DND-41 (cell line): ENCODE results near the gene TMEM38B.
"Not testable (repeated sequence)": the region's sequence is repeated elsewhere in the genome, so short reads cannot be mapped to it uniquely, and the experiment has no call there.

Experiments used
- ATAC-seq: fragments of 200-7000 bp; cut with Tn5 transposase; 3 replicates; pipeline ENCODE4 v1.9.1; 2021; ENCODE audit warnings: low read depth; ENCODE audit not compliant: insufficient read depth
- DNase-seq: peaks from one replicate; pipeline ENCODE4 v3.0.0-alpha.2; 2020
- H2AFZ ChIP-seq: 2 replicates; pipeline ENCODE4 v1.6.0; 2012; ENCODE audit warnings: low read depth, low read length
- H3K27ac ChIP-seq: 2 replicates; pipeline ENCODE4 v1.5.1; 2012; ENCODE audit warnings: low read length, inconsistent platforms
- H3K27me3 ChIP-seq: fragments of 200-600 bp; sonication (generic); 2 replicates; pipeline ENCODE4 v1.6.0; 2012; ENCODE audit warnings: low read length, mild to moderate bottlenecking, inconsistent platforms; ENCODE audit not compliant: insufficient read depth, poor library complexity
- H3K36me3 ChIP-seq: 2 replicates; pipeline ENCODE4 v1.5.1; 2012; ENCODE audit warnings: low read length, inconsistent platforms; ENCODE audit not compliant: insufficient read depth
- H3K4me1 ChIP-seq: 2 replicates; pipeline ENCODE4 v1.5.1; 2012; ENCODE audit warnings: mild to moderate bottlenecking, low read length; ENCODE audit not compliant: insufficient read depth
- H3K4me2 ChIP-seq: 2 replicates; pipeline ENCODE4 v1.6.0; 2012; ENCODE audit warnings: mild to moderate bottlenecking, moderate library complexity, low read length, inconsistent platforms; ENCODE audit not compliant: insufficient read depth
- H3K4me3 ChIP-seq, 2 experiments: fragments of 200-600 bp in 1 of 2; shearing (Covaris generic) in 1 of 2; 2 replicates each; pipeline ENCODE4 v1.5.1; 2012 to 2016; ENCODE audit warnings: inconsistent platforms in 2 of 2, low read length in 2 of 2, mild to moderate bottlenecking in 2 of 2, low read depth in 1 of 2, moderate library complexity in 1 of 2
- H3K79me2 ChIP-seq: 2 replicates; pipeline ENCODE4 v1.6.0; 2012; ENCODE audit warnings: low read length, inconsistent platforms; ENCODE audit not compliant: insufficient read depth
- H3K9ac ChIP-seq: 2 replicates; pipeline ENCODE4 v1.6.0; 2012; ENCODE audit warnings: low read depth, mild to moderate bottlenecking, inconsistent platforms, low read length, moderate library complexity
- H3K9me3 ChIP-seq: 2 replicates; pipeline ENCODE4 v1.5.1; 2012; ENCODE audit warnings: low read length, moderate library complexity, mild to moderate bottlenecking, inconsistent platforms; ENCODE audit not compliant: insufficient read depth, severe bottlenecking
- H4K20me1 ChIP-seq: 2 replicates; pipeline ENCODE4 v1.6.0; 2012; ENCODE audit warnings: low read length; ENCODE audit not compliant: insufficient read depth
- CTCF ChIP-seq: IDR thresholded peaks from 2 replicates; pipeline ENCODE4 v1.5.1; 2012; ENCODE audit warnings: borderline replicate concordance, low read length, moderate library complexity, mild to moderate bottlenecking; ENCODE audit not compliant: poor library complexity, severe bottlenecking; ENCODE audit errors: extremely low read depth
- EZH2 ChIP-seq: IDR thresholded peaks from 3 replicates; pipeline ENCODE4 v1.6.1; 2012; ENCODE audit warnings: borderline replicate concordance, low read depth, mild to moderate bottlenecking, moderate library complexity, low read length, inconsistent platforms; ENCODE audit not compliant: severe bottlenecking

TMEM38B gene

DNA sequence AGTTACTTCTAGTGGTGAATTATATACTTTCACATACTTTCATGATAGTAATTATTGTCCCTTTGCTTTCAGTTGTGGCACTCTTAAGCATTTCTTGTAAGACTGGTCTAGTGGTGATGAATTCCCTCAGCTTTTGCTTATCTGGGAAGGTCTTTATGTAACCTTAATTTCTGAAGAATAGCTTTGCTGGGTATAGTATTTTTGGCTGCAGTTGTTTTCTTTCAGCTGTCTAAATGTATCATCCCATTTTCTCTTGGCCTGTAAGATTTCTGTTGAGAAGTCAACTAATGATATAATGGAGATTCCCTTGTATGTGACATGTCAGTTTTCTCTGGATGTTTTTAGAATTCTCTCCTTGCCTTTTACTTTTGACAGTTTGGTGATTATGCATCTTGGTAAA, 41.0 kb downstream of the TMEM38B start:
- H2AFZ ChIP-seq = no peak overlapping the region
- H3K79me2 ChIP-seq = no peaks in the 10 kb centered on the region
- ATAC-seq = no peak
- no peak for DNase-seq
- no peak overlapping the region for H3K4me3 ChIP-seq
- peaks cover 13% of the 10 kb centered on the region for H3K36me3 ChIP-seq
- TF ChIP-seq CTCF (no peak), EZH2 (no peak)
- H3K4me2 ChIP-seq = no peak overlapping the region
- H4K20me1 ChIP-seq = no peaks in the 10 kb centered on the region
- no peaks in the 10 kb centered on the region for H3K4me1 ChIP-seq
- no peak overlapping the region for H3K9ac ChIP-seq
- H3K27me3 ChIP-seq = no peaks in the 10 kb centered on the region
- H3K27ac ChIP-seq = no peak overlapping the region
- peaks cover 15% of the 10 kb centered on the region for H3K9me3 ChIP-seq

GRCh38 chr9:105737205-105737604, 42.9 kb downstream of the TMEM38B start:
- peaks cover 15% of the 10 kb centered on the region for H3K9me3 ChIP-seq
- no peak overlapping the region for H3K9ac ChIP-seq
- no peak overlapping the region for H2AFZ ChIP-seq
- H3K36me3 ChIP-seq = peaks cover 13% of the 10 kb centered on the region
- no peaks in the 10 kb centered on the region for H3K79me2 ChIP-seq
- no peak for DNase-seq
- H3K4me1 ChIP-seq = no peaks in the 10 kb centered on the region
- no peak overlapping the region for H3K4me3 ChIP-seq
- TF ChIP-seq CTCF (no peak), EZH2 (no peak)
- no peak overlapping the region for H3K27ac ChIP-seq
- H3K27me3 ChIP-seq = no peaks in the 10 kb centered on the region
- no peaks in the 10 kb centered on the region for H4K20me1 ChIP-seq
- ATAC-seq = no peak
- H3K4me2 ChIP-seq = no peak overlapping the region

- no peaks in the 10 kb centered on the region for H3K9me3 ChIP-seq
- no peaks in the 10 kb centered on the region for H3K4me1 ChIP-seq
- ATAC-seq = no peak
- H3K79me2 ChIP-seq = no peaks in the 10 kb centered on the region
- no peak for DNase-seq
- TF ChIP-seq EZH2 (no peak), CTCF (no peak)
- no peaks in the 10 kb centered on the region for H3K27me3 ChIP-seq
- H3K4me3 ChIP-seq = no peak overlapping the region
- H4K20me1 ChIP-seq = no peaks in the 10 kb centered on the region
- H3K4me2 ChIP-seq = no peak overlapping the region
- no peak overlapping the region for H2AFZ ChIP-seq
- no peak overlapping the region for H3K9ac ChIP-seq
- H3K36me3 ChIP-seq = peaks cover 8% of the 10 kb centered on the region
- no peak overlapping the region for H3K27ac ChIP-seq
Measured at GRCh38 chr9:105742088-105742487, 47.7 kb downstream of the TMEM38B start.

DNA sequence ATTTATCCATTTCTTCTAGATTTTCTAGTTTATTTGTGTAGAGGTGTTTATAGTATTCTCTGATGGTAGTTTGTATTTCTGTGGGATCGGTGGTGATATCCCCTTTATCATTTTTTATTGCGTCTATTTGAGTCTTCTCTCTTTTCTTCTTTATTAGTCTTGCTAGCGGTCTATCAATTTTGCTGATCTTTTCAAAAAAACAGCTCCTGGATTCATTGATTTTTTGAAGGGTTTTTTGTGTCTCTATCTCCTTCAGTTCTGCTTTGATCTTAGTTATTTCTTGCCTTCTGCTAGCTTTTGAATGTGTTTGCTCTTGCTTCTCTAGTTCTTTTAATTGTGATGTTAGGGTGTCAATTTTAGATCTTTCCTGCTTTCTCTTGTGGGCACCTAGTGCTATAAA, 53.0 kb downstream of the TMEM38B start:
- not testable (repeated sequence) for H3K9ac ChIP-seq, H2AFZ ChIP-seq

More for the DNA sequence above, 53.0 kb downstream of the TMEM38B start:
- H3K9me3 ChIP-seq, H3K4me1 ChIP-seq, H3K27ac ChIP-seq, H3K4me3 ChIP-seq, H3K4me2 ChIP-seq, ATAC-seq, H4K20me1 ChIP-seq, H3K27me3 ChIP-seq, H3K79me2 ChIP-seq, DNase-seq: not testable (repeated sequence)
- H3K36me3 ChIP-seq = peaks cover 31% of the 10 kb centered on the region
